HG03571 (cell line): ENCODE results near the gene NCR3LG1.

Experiments
- ATAC-seq: cut with Tn5 transposase; IDR thresholded peaks from one replicate; pipeline ENCODE4 v1.9.1; 2021; ENCODE audit not compliant: unreplicated experiment

Gene NCR3LG1

GRCh38 chr11:17351510-17352176 is at the start of gene NCR3LG1:
Gene NCR3LG1 (plus strand): TSS chr11:17351800. CDS start chr11:17351970, 170 bp downstream.
- no peak for ATAC-seq

- ATAC-seq = no peak
These were observed 38.0 kb upstream of the NCR3LG1 start for GRCh38 chr11:17313349-17314231.

GRCh38 chr11:17314232-17314547 is 37.4 kb upstream of the NCR3LG1 start:
- no peak for ATAC-seq

- no peak for ATAC-seq
These were observed 36.6 kb upstream of the NCR3LG1 start for GRCh38 chr11:17314904-17315426.

- ATAC-seq = no peak
These were observed 22.6 kb upstream of the NCR3LG1 start for GRCh38 chr11:17328871-17329494.

- ATAC-seq = no peak
These were observed 19.9 kb upstream of the NCR3LG1 start for GRCh38 chr11:17331669-17332068.

GRCh38 chr11:17333799-17334586 is 17.6 kb upstream of the NCR3LG1 start:
- no peak for ATAC-seq

GRCh38 chr11:17343257-17343656 is 8.3 kb upstream of the NCR3LG1 start:
- no peak for ATAC-seq

- no peak for ATAC-seq
These were observed 7.7 kb upstream of the NCR3LG1 start for GRCh38 chr11:17343907-17344306.

- no peak for ATAC-seq
These were observed 3.9 kb upstream of the NCR3LG1 start for GRCh38 chr11:17347676-17348075.

- ATAC-seq = no peak
These were observed 987 bp upstream of the NCR3LG1 start for GRCh38 chr11:17350455-17351171.

- ATAC-seq = no peak
These were observed 459 bp upstream of the NCR3LG1 start for GRCh38 chr11:17351172-17351509.

- ATAC-seq = peak; percentile 39
These were observed 1.6 kb downstream of the NCR3LG1 start for GRCh38 chr11:17352950-17353820.

GRCh38 chr11:17353821-17354600 is 2.4 kb downstream of the NCR3LG1 start:
- ATAC-seq = no peak

GRCh38 chr11:17354601-17354991 is 3.0 kb downstream of the NCR3LG1 start:
- ATAC-seq = no peak

- no peak for ATAC-seq
These were observed 14.9 kb downstream of the NCR3LG1 start for GRCh38 chr11:17366495-17366894.

GRCh38 chr11:17368551-17368950 is 17.0 kb downstream of the NCR3LG1 start:
- no peak for ATAC-seq

GRCh38 chr11:17369094-17369493 is 17.5 kb downstream of the NCR3LG1 start:
- ATAC-seq = no peak
